NCI-H526 treated with DMSO at 0.1 percent for 48 hours (cell line): ENCODE data around the gene PYGM.
A peak's percentile ranks its signal among the peaks of the same experiment; 100 is the strongest.
"Not testable (repeated sequence)": the region's sequence is repeated elsewhere in the genome, so short reads cannot be mapped to it uniquely, and the experiment has no call there.

Experiments used
- DNase-seq: peaks from one replicate; lab custom pipeline; 2025; lab: John Stamatoyannopoulos, UW

PYGM gene

DNA sequence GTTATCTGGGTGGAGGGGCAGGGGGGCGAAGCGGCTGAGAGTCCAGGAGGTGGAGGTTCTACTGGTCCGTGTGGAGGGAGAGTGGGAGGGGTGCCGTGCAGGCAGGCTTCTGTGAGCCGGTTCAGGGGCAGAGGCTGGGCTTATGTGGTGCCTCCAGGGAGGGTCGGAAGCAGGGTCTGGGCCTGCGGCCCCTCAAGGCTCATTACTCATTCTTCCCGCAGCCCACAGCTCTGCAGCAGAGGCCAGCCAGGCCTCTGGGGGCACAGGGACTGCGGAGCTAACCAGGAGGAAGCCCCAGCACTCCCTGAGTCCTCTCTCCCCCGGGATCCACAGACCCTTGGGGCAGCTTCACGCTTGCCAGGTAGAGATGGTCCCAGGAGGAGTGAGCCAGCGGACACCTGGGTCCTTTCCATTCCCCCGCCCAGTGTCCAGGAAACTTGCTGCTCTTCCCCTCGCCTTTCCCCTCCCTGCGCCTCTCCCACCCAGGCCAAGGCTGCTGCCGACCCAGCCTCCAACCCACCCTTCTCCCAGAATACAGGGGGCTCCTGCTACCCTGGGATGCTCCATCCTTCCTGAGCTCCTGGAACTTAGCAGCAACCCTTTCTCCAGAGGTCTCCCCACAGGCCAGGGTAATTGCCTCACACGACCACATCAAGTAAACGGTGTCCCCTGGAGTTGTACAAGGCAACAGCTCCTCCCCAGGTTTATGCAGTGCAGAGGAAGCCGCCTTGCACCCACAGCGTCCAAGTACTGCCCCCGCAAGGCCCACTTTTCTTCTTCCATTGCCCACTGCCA is 43.1 kb downstream of the PYGM start:
- no peak for DNase-seq

DNA sequence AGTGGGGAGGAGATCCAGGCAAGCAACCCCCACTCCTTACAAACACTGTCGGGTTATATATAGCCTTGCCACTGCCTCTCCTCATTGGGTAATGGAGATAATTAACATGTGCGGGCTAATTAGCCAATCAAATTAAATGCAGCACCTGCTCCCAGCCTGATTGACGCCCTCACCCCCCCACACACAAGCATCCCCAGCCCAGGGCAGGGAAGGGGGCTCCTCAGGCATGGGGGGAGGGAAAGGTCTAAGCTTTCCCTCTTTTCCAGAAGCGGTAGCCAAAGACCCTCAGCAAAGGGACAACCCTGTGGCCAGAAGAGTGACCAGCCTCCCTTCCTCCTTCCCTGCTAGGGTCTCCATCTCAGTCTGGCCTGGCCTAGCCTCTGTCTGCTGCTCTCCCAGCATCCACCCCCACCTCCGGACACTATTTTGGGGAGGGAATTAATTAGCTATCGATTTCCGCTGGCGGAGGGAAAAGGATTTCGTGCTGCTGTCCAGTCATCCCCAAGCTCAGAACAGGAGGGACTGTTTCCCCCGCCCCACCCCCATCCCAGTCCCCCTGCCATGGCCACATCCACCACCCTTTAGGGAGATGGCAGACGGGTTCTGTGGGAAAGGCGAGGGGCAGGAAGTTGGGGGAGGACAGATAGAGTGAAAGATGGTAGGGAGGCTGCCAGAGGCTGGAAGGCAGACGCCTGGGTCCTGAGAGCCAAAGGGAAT is 43.9 kb downstream of the PYGM start:
- DNase-seq, result no peak

DNA sequence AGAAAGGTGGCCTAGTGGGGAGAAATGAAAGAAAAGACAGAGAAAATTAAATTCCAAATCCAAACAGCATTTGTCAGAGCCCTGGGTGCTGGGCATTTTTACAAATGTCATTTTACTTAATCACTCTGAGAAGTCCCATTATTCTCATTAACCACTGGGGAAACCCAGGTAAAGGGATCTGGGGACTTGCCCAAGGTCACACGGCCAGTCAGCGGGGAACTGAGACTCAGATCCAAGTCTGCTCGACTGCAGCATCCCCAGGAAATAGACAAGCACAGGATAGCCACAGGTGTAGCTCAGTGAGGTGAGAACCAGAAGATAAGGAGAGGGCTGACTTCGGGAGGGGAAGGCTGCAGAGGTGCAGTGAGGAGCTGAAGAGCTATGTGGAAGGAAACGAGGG is 44.7 kb downstream of the PYGM start:
- no peak for DNase-seq

DNA sequence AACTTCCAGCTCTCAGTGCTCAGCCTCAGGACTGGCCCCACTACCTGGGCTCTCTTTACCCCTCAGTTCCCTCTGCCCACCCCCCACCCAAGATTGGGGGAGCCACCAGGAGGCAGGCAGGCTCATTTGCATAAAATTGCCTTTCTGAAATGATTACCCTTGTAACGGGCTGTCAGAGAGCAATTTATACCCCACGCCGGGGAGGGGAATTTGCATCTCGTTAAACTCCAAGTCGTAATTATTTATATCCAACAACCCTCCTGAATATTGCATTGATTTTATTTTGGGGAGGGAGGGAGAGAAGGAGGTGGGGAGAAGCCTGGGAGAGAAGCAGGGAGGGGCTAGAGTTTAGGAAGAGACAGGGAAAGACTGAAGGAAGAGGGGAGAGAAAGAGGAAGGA is 45.1 kb downstream of the PYGM start:
- peak; percentile 78 for DNase-seq

DNA sequence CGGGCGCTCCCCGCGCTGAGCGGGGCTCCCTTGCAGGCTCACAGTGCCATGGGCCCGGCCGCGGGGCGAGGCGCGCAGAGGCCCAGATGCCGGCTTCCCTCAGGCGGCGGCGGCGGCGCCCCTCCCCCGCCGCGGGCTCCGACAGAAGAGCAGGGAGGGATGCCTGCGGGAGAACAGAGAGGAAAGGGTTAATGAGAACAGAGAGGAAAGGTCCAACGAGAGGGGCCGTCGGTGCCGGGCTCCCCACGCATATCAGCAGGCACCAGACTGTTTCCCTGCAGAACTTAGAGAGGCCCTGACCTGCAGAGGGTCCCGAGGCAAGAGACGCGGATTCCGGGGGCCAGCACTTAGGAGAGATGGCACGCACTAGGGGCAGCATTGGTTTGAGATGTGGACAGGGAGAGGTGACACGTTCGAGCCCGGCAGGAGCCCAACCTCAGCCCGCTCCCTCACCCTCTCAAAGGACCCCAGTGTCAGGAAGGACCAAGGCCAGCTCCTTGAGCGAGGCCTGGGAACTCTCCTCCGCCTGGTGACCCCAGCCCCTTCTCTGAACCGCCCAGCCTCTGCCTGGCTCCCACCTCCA is 45.9 kb downstream of the PYGM start:
- DNase-seq, result no peak

DNA sequence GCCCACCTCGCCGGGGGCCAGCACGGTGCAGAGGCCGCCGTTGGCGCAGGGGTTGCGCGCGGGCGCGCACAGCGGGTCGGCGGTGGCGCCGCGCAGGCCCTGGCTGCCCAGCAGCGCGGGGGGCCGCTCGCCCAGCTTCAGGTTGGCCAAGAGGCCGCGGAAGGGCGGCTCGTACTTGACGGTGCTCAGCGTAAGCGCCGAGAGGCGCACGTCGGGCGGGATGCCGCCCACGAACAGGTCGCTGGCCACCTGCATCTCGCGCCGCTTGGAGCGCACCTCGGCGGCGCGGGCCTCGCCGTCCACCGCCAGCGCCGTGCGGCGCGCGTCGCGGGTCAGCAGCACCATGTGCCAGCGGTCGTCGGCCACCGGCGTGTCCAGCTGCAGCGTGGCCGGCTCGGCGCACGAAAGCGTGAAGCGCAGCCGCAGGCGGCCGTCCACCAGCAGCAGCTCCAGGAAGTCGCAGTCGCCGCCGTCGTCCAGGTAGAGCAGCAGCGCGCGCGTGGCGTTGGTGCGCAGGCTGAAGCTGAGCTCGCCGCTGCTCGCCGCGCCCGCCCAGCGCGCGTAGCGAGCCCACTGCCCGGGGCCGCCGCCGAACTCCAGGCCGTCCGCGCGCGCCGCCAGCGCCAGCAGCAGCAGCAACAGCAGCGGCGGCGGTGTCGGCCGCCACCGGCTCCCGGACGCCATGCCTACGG is 46.6 kb downstream of the PYGM start:
- DNase-seq, result no peak

DNA sequence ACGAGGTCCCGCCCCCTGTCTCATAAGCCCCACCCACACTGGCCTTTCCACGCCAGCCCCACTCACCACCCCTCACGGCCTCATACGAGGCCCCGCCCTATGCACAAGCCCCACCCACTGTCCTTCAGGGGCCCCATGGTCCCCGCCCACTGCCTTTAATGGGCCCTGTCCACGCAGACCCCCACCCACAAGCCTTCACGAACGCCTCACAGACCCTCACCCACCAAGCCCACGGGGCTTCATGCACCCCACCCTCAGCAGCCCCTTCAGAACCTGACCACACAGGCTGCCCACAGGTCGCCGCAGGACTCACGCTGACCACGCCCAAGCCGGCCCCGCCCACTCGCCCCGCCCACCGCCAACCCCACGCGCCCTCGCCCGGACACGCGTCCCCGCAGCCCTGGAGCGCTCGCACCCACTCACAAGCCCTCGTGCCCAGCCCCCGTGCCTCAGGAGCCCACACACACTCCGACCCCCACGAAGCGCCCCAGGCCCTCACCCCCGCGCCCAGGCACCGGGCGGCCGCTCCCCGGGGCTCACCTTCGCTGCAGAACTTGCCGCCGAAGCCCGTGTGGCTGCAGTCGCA is 47.3 kb downstream of the PYGM start:
- no peak for DNase-seq

DNA sequence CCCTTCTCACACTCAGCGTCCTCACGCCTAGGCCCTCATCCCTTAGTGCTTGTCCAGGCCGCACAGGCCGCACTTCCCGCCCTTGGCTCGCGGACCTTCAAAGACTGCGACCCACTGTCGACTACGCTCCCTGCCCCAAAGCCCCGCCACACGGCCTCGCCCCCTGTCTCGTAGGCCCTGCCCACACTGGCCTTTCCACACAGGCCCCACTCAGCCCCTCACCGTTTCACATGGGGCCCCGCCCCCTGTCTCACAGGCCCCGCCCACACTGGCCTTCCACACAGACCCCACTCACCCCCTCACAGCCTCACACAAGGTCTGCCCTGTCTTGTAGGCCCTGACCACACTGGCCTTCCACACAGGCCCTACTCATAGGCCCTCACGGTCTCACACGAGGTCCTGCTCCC is 47.8 kb downstream of the PYGM start:
- DNase-seq, result no peak

DNA sequence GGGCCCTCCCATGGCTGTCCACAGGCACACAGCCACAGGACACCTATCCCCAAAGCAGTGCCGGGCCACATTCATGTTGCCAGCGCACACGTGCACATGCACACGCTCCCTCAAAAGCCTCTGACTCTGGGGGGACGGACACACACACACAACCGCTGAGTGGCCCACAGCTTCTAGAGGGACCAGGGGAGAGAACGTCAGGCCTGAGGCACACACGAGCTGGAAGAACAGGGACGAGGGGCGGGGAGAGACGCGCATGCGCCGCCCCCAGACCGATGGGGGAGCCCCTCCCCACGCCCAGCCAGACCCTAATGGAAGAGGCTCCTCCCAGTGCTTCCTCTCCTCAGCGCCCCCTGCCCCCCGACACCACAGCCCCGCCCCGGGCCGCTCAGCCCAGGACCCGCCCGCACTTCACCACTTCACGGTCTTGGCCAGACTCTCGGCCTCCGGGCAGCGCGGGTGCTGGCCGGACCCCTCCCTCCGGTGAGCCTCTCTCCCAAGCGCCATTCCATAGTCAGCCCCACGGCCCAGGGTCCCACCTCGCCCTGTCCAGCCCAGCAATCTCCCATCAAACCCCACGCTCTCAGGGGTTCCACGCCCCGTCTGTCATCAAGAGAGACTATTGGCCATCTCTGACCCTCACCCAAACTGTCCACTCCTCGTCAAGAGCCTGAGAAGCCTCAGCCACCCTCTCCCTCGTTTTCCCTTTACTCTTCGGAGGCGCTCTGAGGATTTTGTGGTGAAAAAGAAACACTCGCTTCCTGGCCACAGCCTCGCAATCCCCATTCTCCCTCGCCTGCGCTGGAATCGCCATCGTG is 48.4 kb downstream of the PYGM start:
- no peak for DNase-seq

DNA sequence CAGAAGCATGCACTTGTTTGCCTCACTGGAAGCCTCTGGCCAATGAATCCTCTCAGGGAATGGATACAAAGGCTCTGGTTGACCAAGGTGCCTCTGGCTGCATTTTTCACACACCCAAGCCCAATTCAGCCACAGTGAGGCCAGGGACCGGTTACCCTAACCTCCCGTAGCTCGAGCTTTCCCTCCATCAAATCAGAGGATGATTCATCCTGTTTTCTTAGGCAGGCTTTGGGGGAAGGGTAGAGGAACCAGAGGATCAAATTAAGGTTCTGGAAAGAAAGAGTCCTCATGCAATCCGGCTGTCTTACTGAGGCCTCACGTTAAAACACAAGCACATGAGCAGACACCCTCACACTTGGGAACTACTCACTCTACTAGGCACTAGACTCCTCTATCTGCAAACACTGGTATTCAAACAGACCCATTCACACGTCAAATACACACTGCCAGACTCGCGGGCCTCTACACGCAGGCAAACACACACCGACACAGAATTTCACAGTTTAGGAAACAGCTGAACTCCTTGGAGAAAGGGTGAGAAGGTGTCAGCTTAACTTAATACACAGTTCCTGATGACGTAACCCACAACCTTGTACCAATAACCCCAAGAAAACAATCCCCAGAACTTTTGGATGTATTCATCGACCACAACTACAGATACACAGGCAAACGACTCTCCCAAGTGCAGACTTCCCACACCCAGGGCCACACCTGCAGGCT is 49.2 kb downstream of the PYGM start:
- DNase-seq, result no peak

DNA sequence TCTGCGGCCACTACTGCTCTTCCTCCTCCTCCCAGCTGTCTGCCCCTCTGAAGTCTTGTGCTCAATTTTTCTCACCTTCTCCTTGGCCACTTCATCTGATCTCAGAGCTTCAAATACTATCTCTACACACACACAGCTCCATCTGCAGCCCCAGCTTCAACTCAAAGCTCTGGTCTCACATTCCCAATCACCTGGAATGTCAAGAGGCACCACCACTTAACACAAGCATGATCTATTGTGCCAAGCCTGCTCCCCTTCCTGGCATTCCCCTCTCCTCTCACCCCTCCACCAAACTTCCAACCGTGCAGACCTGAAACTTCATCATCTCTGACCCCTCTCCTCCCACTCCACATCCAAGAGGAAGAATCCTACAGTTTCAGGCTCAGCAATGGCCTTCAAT is 54.3 kb downstream of the PYGM start:
- DNase-seq, result no peak

DNA sequence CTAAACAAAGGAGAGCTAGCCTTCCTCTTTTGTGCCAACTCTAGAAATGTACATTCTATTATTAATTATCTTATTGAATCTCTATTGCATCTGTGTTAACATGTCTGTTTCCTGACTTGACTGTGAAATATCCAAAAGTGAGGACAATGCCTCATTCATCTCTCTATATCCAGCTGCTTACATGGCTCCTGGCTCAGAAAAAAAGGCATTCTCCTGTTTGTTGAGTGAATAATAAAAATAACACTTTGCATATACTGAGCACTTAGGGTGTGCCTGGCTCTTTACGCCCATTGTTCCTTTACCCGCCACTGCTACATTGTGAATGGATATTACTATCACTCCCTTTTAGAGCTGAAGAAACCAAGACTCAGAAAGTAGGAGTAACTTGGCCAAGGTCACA is 56.7 kb downstream of the PYGM start:
- no peak for DNase-seq

DNA sequence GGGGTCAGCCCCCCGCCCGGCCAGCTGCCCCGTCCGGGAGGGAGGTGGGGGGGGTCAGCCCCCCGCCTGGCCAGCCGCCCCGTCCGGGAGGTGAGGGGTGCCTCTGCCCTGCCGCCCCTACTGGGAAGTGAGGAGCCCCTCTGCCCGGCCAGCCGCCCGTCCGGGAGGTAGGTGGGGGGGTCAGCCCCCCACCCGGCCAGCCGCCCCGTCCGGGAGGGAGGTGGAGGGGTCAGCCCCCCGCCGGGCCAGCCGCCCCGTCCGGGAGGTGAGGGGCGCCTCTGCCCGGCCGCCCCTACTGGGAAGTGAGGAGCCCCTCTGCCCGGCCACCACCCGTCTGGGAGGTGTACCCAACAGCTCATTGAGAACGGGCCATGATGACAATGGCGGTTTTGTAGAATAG is 57.8 kb downstream of the PYGM start:
- not testable (repeated sequence) for DNase-seq

DNA sequence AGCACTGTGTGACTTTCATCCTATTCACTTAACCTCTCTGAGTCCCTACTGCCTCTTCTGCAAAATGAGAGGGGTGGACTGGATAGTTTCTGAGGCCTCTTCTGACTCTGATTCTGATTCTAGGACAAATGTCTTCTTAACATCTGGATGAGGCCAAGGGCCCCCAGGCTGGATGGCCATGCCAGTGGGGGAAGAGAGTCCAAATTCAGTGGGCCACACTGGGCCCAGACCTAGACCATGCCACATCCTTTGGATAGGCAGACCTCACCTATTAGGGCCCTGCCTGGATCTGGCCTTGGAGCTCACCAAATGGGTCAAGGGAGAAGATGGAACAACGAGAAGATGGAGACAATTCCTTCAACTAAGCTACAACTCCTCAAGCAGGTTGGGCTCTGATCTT is 61.3 kb downstream of the PYGM start:
- DNase-seq, result no peak

DNA sequence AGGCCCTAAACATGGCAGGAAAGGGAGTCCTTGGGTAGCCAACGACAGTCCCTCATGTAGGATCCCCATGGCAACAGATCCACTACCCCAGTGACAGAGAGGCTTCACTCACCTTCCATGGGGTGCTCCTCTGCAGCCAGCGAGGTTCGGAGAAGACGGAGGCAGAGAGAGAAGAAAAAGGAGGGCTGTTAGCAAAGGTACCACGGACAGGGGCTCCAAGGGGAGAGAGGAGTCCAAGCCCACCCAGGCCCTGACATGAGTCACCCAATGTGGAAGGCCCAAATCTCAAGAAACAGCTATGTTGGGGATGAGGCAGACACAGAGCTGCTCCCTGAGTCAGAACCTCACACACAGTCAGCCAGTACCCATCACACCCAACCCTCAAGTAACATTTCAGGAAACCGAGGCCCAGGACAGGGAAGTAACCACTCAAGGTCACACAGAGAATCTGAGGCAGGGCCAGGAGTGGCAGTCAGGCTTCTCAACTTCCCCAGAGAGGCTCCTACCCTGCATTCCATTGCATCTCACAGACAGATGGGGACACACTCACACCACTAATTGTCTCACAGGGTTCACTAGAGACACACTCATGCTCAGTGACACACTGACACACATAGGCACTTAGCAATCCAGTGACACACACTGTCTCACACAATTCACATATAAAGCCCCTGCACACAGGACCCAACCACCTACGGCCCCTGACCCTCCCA is 62.0 kb downstream of the PYGM start:
- no peak for DNase-seq
